HG02678 (cell line): ENCODE data around the gene CAVIN1.
A peak's percentile ranks its signal among the peaks of the same experiment; 100 is the strongest.
"Not testable (repeated sequence)": the region's sequence is repeated elsewhere in the genome, so short reads cannot be mapped to it uniquely, and the experiment has no call there.

ENCODE experiments used
- ATAC-seq: cut with Tn5 transposase; IDR thresholded peaks from one replicate; pipeline ENCODE4 v1.9.1; 2021; ENCODE audit warnings: mild to moderate bottlenecking, moderate library complexity; ENCODE audit not compliant: unreplicated experiment

CAVIN1 gene

GRCh38 chr17:42406615-42407288 lies 16.3 kb downstream of the CAVIN1 start:
- ATAC-seq: no peak

- no peak for ATAC-seq
Observed at GRCh38 chr17:42405963-42406495, 17.0 kb downstream of the CAVIN1 start.

- no peak for ATAC-seq
Observed at GRCh38 chr17:42405076-42405475, 18.0 kb downstream of the CAVIN1 start.

GRCh38 chr17:42404326-42405055 lies 18.6 kb downstream of the CAVIN1 start:
- no peak for ATAC-seq

- ATAC-seq: no peak
Observed at GRCh38 chr17:42403150-42403549, 19.9 kb downstream of the CAVIN1 start.

- ATAC-seq: no peak
Observed at GRCh38 chr17:42402117-42402516, 20.9 kb downstream of the CAVIN1 start.

GRCh38 chr17:42400844-42401375 lies 22.1 kb downstream of the CAVIN1 start:
- ATAC-seq: not testable (repeated sequence)

- ATAC-seq: no peak
Observed at GRCh38 chr17:42399948-42400843, 22.9 kb downstream of the CAVIN1 start.

- ATAC-seq: no peak
Observed at GRCh38 chr17:42399121-42399520, 23.9 kb downstream of the CAVIN1 start.

GRCh38 chr17:42395601-42396000 lies 27.5 kb downstream of the CAVIN1 start:
- ATAC-seq: not testable (repeated sequence)

GRCh38 chr17:42394838-42395237 lies 28.2 kb downstream of the CAVIN1 start:
- ATAC-seq: no peak

- ATAC-seq: no peak
Observed at GRCh38 chr17:42392692-42393415, 30.2 kb downstream of the CAVIN1 start.

- ATAC-seq: not testable (repeated sequence)
Observed at GRCh38 chr17:42391439-42391838, 31.6 kb downstream of the CAVIN1 start.

- ATAC-seq: no peak
Observed at GRCh38 chr17:42389899-42390298, 33.2 kb downstream of the CAVIN1 start.

- ATAC-seq: no peak
Observed at GRCh38 chr17:42389135-42389417, 34.0 kb downstream of the CAVIN1 start.

GRCh38 chr17:42388381-42389134 lies 34.5 kb downstream of the CAVIN1 start, which contains the start of gene STAT3:
TSS of gene STAT3 (minus strand) at chr17:42388442. CDS start at chr17:42348516, 39,926 bp downstream.
- peak; percentile 90 for ATAC-seq

GRCh38 chr17:42387661-42388380 lies 35.2 kb downstream of the CAVIN1 start:
- ATAC-seq: no peak

GRCh38 chr17:42386777-42387657 lies 36.0 kb downstream of the CAVIN1 start:
- no peak for ATAC-seq
